Measurements from ENCODE around the gene ANG.

The ANG gene

DNA sequence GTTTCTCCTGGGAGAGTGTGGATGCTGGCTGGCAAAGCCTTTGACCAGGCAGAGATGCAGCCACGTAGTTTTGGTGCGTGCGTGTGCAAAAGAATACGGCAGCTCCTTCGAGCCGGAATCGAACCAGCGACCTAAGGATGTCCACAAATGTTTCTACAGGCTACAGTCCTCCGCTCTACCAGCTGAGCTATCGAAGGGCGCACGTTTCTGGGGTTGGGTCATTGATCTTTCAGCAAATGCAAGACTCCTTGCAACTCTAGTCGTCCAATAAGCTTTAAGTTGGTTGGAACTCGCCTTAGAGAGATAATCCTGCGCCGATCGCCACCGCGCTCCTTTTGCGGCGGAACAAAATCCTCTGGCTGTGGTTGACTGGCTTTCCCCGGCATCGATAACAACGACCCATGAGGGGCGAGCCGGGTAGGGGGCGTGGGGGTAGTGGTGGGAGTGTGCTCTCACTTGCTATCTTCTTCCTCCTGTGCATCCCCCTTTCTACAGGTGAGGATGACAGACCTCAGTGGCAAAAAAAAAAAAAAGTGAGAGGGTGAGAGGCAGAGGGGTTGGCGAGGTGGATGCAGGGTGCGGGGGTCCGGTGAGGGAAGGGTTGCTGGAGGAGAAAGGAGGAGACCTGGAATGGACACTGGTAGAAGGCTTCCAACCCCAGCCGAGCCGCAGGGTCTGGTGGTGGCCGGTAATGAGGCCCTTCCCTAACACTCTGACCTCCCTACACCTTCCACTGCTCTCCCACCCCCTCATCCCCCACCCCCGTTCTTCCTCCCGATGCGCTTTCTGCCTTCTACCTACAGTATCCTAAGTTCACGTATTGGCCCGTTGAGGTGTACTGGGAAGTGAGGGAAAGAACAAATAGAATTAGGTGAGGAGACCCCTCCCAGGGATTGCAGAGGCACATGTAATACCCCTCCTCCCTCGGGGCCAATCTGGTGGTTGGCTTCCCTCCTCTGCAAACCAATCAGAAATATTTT is 35.3 kb upstream of the ANG start:
- TF ChIP-seq, protein P1, sequence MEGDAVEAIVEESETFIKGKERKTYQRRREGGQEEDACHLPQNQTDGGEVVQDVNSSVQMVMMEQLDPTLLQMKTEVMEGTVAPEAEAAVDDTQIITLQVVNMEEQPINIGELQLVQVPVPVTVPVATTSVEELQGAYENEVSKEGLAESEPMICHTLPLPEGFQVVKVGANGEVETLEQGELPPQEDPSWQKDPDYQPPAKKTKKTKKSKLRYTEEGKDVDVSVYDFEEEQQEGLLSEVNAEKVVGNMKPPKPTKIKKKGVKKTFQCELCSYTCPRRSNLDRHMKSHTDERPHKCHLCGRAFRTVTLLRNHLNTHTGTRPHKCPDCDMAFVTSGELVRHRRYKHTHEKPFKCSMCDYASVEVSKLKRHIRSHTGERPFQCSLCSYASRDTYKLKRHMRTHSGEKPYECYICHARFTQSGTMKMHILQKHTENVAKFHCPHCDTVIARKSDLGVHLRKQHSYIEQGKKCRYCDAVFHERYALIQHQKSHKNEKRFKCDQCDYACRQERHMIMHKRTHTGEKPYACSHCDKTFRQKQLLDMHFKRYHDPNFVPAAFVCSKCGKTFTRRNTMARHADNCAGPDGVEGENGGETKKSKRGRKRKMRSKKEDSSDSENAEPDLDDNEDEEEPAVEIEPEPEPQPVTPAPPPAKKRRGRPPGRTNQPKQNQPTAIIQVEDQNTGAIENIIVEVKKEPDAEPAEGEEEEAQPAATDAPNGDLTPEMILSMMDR (IDR thresholded peaks at IDR 0.05; ENCODE audit: low read depth, low read length): no peak
- DNase-seq (ENCODE audit: low read depth, low spot score): peak; percentile 42
- in situ Hi-C loops (cut with HindIII; ENCODE audit: low sequenced_read_pairs): no loop called here
- peak overlapping the region; percentile 14 for H3K4me3 ChIP-seq (ENCODE audit: low read depth, low read length)

DNA sequence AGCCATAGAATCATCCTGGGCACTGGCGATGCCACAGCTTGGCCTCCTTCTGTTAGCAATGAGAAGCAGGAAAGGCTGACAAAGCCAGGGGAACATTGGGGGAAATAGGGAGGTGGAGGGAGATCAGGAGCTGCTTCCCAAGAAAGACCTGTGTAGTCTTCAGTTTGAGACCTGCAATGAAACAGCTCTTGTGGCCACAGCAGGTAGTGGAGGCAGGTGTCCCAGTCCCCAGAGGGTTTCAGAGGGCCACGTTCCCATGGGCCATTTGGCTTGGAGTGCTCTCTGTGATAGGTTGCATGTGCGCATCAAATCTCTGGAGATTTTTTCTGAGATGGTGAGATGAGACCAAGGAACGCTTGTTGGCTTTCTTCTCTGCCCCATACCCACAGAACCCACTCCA is 32.7 kb upstream of the ANG start:
- in situ Hi-C loops (cut with HindIII; ENCODE audit: low sequenced_read_pairs): no loop called here
- TF ChIP-seq, protein P1 (IDR thresholded peaks at IDR 0.05; ENCODE audit: low read depth, low read length): no peak
- no peak for DNase-seq (ENCODE audit: low read depth, low spot score)
- no peak overlapping the region for H3K4me3 ChIP-seq (ENCODE audit: low read depth, low read length)

DNA sequence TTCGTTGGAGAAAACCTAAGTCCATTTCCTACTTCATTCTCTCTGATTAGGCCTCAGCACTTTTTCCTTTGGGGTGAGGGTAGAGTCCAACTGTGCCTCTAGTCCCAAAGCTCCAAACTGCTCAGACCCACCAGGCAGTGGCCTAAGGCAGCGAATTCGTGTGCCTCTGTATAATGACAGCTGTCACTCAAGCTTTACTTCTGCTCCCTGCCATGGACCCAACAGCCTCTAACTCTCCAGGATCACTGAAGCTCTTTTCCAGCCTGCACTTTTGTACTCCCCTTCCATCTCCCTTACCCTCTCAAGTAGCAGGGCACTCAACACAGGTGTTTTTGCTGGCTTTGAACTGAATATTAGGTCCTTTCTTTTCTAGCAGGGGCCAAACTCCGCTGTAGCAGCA is 32.3 kb upstream of the ANG start:
- no peak overlapping the region for H3K4me3 ChIP-seq (ENCODE audit: low read depth, low read length)
- TF ChIP-seq, protein P1 (IDR thresholded peaks at IDR 0.05; ENCODE audit: low read depth, low read length): no peak
- no peak for DNase-seq (ENCODE audit: low read depth, low spot score)
- in situ Hi-C loops (cut with HindIII; ENCODE audit: low sequenced_read_pairs): no loop called here

DNA sequence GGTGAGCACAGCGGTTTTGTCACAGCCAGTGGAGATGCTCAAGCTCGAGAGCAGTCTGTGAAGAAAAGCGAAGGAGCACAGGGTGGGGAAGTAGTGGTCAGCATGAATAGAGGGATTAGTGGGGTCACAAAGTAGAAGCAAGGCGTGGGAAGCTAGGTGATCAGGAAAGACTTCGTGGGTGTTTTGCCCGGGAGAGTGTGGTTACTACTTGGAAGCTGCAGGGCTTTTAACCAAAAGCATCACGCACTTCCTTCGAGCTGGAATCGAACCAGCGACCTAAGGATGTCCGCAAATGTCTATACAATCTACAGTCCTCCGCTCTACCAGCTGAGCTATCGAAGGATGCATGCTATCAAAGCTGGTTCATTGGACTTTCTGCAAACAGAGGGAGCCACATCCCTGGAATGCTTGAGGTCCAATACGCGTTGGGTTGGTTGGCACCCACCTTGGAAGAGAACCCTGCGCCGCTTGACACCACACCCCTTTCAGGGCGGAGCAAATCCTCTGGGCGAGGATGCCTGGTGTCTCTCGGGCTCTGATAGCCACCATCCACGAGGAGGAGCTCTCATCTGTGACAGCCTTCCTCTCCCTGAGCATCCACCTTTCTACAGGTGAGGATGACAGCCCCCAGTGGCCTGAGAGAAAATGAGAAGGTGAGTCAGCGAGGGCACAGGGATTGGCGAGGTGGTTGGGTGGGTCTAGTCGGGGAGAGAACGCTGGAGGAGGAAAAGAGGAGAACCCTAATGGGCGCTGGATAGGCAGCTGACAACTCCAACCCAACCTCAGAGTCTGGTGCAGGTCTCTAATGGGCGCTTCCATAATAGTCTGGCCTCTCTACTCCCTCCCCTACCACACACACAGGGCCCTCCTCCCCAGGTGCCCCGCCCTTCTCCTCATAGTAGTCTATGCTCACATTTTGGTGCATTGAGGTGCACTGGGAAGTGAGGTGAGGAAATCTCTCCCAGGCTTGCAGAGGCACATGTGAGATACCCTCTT is 31.1 kb upstream of the ANG start:
- DNase-seq (ENCODE audit: low read depth, low spot score): no peak

DNA sequence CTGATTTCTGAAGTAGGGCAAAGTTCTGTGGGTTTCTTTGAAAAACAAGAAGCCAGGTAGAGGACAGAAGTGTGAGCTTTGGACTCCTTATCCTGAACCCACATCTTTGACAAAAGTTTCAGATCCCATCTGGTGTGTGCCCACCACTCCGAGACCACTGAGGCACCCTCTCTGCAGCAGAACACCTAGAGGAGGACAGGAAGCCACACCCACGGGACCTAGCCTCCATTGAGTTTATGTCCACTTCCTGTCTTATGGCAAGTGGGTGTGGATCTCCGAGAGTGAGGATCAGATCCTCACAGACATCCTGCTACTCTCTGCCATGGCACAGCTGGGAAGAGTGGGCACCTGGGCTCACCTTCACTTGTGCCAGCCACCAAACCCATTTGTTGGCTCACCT is 30.3 kb upstream of the ANG start:
- in situ Hi-C loops (cut with HindIII; ENCODE audit: low sequenced_read_pairs): no loop called here
- H3K4me3 ChIP-seq (ENCODE audit: low read depth, low read length): no peak overlapping the region
- TF ChIP-seq, protein P1 (IDR thresholded peaks at IDR 0.05; ENCODE audit: low read depth, low read length): no peak
- no peak for DNase-seq (ENCODE audit: low read depth, low spot score)

More for the DNA sequence above, 31.1 kb upstream of the ANG start:
- in situ Hi-C loops (cut with HindIII; ENCODE audit: low sequenced_read_pairs): no loop called here
- H3K4me3 ChIP-seq (ENCODE audit: low read depth, low read length): no peak overlapping the region
- TF ChIP-seq, protein P1 (IDR thresholded peaks at IDR 0.05; ENCODE audit: low read depth, low read length): no peak

DNA sequence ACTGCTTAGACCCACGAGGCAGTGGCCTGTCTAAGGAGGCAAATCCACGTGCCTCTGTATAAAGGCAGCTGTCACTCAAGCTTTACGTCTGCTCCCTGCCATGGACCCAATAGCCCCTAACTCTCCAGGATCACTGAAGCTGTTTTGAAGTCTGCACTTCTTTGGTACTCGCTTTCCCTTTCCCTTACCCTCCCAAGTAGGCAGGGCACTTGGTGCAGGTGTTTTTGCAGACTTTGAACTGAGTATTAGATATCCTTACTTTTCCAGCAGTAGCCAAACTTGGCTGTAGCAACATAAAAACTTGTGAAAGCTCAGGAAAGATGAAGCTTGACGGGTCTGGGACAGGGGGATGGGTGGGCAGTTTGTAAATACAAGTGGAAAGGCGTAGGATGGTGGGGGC is 29.2 kb upstream of the ANG start:
- in situ Hi-C loops (cut with HindIII; ENCODE audit: low sequenced_read_pairs): no loop called here
- TF ChIP-seq, protein P1 (IDR thresholded peaks at IDR 0.05; ENCODE audit: low read depth, low read length): no peak
- DNase-seq (ENCODE audit: low read depth, low spot score): no peak
- no peak overlapping the region for H3K4me3 ChIP-seq (ENCODE audit: low read depth, low read length)

Measured in astrocyte of the spinal cord (primary cell).